ENCODE results near the gene TEX26. TPM values are rescaled to one million over a fixed set of nuclear protein-coding genes. Genes with fewer than 3 reads are reported as not detected.

Gene TEX26
- total RNA-seq, 2 donors from 2014 or later: not detected

GRCh38 chr13:30936971-30937370 lies 4.5 kb downstream of the TEX26 start:
- intact Hi-C loops (cut with DNase I): no loop called here
- H3K27me3 ChIP-seq (replicated peaks; ENCODE audit: insufficient read depth): no peaks in the 10 kb centered on the region
- no peak overlapping the region for H3K27ac ChIP-seq
- H3K9me3 ChIP-seq: no peaks in the 10 kb centered on the region
- H3K4me3 ChIP-seq: no peak overlapping the region
- TF ChIP-seq CTCF (IDR thresholded peaks at IDR 0.05) (no peak), POLR2AphosphoS5 (IDR thresholded peaks at IDR 0.05) (no peak), POLR2A (IDR thresholded peaks at IDR 0.05) (no peak)
- 48% methylated on average over 4 of the region's 4 CpGs for WGBS
- no peak for DNase-seq (ENCODE audit: low spot score)
- no peaks in the 10 kb centered on the region for H3K4me1 ChIP-seq (replicated peaks)
- no peaks in the 10 kb centered on the region for H3K36me3 ChIP-seq

GRCh38 chr13:30943881-30944280 lies 11.4 kb downstream of the TEX26 start:
- intact Hi-C loops (cut with DNase I): no loop called here
- Histone ChIP-seq H3K27me3 (replicated peaks; ENCODE audit: insufficient read depth) (no peaks in the 10 kb centered on the region), H3K9me3 (no peaks in the 10 kb centered on the region), H3K4me1 (replicated peaks) (no peaks in the 10 kb centered on the region), H3K36me3 (no peaks in the 10 kb centered on the region), H3K4me3 (no peak overlapping the region), H3K27ac (no peak overlapping the region)
- no peak for TF ChIP-seq POLR2A (IDR thresholded peaks at IDR 0.05)
- no peak for TF ChIP-seq POLR2AphosphoS5 (IDR thresholded peaks at IDR 0.05)
- TF ChIP-seq CTCF (IDR thresholded peaks at IDR 0.05): no peak
- 74% methylated on average over 3 of the region's 3 CpGs for WGBS
- no peak for DNase-seq (ENCODE audit: low spot score)

- WGBS: 61% methylated on average over 5 of the region's 5 CpGs
- no peaks in the 10 kb centered on the region for H3K36me3 ChIP-seq
- no peaks in the 10 kb centered on the region for H3K4me1 ChIP-seq (replicated peaks)
- DNase-seq (ENCODE audit: low spot score): no peak
- intact Hi-C loops (cut with DNase I): no loop called here
- no peaks in the 10 kb centered on the region for H3K27me3 ChIP-seq (replicated peaks; ENCODE audit: insufficient read depth)
- no peak overlapping the region for H3K27ac ChIP-seq
- no peak overlapping the region for H3K4me3 ChIP-seq
- TF ChIP-seq CTCF (IDR thresholded peaks at IDR 0.05) (no peak), POLR2AphosphoS5 (IDR thresholded peaks at IDR 0.05) (no peak), POLR2A (IDR thresholded peaks at IDR 0.05) (no peak)
- H3K9me3 ChIP-seq: no peaks in the 10 kb centered on the region
These were observed 24.9 kb downstream of the TEX26 start for GRCh38 chr13:30957258-30957943.

GRCh38 chr13:30959678-30960077 lies 27.2 kb downstream of the TEX26 start:
- intact Hi-C loops (cut with DNase I): no loop called here
- H3K4me1 ChIP-seq (replicated peaks): no peaks in the 10 kb centered on the region
- no peak for DNase-seq (ENCODE audit: low spot score)
- H3K36me3 ChIP-seq: no peaks in the 10 kb centered on the region
- H3K27me3 ChIP-seq (replicated peaks; ENCODE audit: insufficient read depth): no peaks in the 10 kb centered on the region
- no peak overlapping the region for H3K4me3 ChIP-seq
- TF ChIP-seq POLR2AphosphoS5 (IDR thresholded peaks at IDR 0.05) (no peak), POLR2A (IDR thresholded peaks at IDR 0.05) (no peak), CTCF (IDR thresholded peaks at IDR 0.05) (no peak)
- 79% methylated on average over 1 of the region's 1 CpG for WGBS
- H3K27ac ChIP-seq: no peak overlapping the region
- H3K9me3 ChIP-seq: no peaks in the 10 kb centered on the region

GRCh38 chr13:30963791-30964190 lies 31.3 kb downstream of the TEX26 start:
- intact Hi-C loops (cut with DNase I): no loop called here
- TF ChIP-seq POLR2A (IDR thresholded peaks at IDR 0.05) (no peak), POLR2AphosphoS5 (IDR thresholded peaks at IDR 0.05) (no peak), CTCF (IDR thresholded peaks at IDR 0.05) (no peak)

More at GRCh38 chr13:30963791-30964190, 31.3 kb downstream of the TEX26 start:
- Histone ChIP-seq H3K27ac (no peak overlapping the region), H3K9me3 (no peaks in the 10 kb centered on the region), H3K36me3 (no peaks in the 10 kb centered on the region), H3K4me3 (no peak overlapping the region), H3K4me1 (replicated peaks) (no peaks in the 10 kb centered on the region), H3K27me3 (replicated peaks; ENCODE audit: insufficient read depth) (no peaks in the 10 kb centered on the region)
- DNase-seq (ENCODE audit: low spot score): peak; percentile 13
- 29% methylated on average over 5 of the region's 5 CpGs for WGBS
